8988T (cell line): Measurements from ENCODE around the gene ANKRD40.
"Not testable (repeated sequence)": the region's sequence is repeated elsewhere in the genome, so short reads cannot be mapped to it uniquely, and the experiment has no call there.

ENCODE experiments used
- DNase-seq: peaks from one replicate; pipeline ENCODE4 v3.0.0; 2011

Gene ANKRD40

GRCh38 chr17:50685334-50685665, 22.4 kb downstream of the ANKRD40 start:
- no peak for DNase-seq

DNA sequence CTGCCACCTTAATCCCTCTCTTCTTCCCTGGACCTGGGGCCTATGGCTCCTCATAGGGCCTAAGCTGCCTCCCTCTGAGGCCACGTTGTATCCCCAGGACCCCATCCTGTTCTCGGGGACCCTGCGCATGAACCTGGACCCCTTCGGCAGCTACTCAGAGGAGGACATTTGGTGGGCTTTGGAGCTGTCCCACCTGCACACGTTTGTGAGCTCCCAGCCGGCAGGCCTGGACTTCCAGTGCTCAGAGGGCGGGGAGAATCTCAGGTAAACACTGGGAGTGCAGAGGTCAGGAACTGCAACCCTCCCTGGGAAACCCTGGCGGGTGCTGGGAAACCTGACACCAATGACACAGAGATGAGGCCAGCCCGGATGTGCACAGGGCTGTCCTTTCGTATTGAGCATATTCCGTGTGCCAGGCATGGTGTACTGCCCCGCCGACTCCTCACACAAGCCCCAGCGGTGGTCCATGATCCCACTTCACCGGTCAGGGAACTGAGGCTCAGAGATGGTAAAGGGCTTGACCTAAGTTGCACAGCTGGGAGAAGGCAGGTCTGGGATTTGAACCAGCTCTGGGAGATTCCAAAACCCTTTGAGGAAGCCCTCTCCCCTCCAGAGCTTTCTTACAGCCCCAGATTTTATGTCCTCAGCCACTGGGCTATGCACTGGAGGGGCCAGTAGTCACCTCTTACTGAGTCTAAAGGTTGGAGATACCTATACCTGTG, 22.9 kb downstream of the ANKRD40 start:
- no peak for DNase-seq

DNA sequence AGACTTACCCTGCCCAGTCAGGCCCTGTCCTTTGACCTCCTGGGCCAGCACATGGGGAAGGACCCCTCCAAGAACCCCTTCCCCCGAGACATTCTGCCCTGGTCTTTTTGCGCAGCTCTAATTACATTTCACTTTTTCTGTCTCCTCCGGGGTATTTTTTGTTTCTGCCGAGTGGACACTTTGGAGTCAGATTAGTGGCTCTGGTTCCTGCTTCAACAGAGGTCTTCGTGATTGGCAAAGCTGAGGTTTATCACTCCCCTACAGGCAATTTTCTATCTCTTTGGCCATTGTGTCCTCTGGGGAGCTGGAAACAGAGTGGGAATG, 23.5 kb downstream of the ANKRD40 start:
- DNase-seq = no peak

GRCh38 chr17:50683434-50684287, 24.1 kb downstream of the ANKRD40 start:
- DNase-seq = no peak

DNA sequence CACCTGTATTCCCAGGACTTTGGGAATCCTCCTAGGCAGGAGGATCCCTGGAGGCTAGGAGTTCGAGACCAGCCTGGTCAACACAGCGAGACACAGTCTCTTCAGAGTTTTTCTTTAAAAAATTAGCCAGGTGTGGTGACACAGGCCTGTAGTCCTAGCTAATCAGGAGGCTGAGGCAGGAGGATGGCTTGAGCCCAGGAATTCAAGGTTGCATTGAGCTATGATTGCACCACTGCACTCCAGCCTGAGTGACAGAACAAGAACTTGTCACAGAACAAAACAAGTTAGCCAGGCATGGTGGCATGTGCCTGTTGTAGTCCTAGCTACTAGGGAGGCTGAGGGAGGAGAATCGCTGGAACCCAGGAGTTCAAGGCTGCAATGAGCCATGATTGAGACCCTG, 24.8 kb downstream of the ANKRD40 start:
- no peak for DNase-seq

DNA sequence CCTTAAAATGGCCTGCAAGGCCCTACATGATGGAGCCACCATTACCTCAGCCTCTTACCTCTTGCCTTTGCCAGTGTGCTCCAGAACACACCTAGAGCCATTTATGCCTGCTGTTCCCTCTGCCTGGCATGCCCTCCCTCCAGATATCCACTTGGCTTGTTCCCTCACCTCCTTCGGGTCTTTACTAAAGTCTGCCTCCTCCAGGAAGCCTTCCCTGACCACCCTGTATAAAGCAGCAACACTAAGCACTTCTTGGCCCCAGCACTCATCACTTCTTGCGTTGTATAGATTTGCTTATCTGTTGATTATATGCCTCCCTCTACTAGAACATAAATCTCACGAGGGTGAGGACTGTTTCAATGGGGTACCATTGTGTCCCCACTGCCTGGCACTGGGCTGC, 25.3 kb downstream of the ANKRD40 start:
- DNase-seq = no peak

GRCh38 chr17:50681263-50682200, 26.2 kb downstream of the ANKRD40 start:
- peak; percentile 89 for DNase-seq

GRCh38 chr17:50680543-50681262, 27.0 kb downstream of the ANKRD40 start:
- not testable (repeated sequence) for DNase-seq

- DNase-seq = no peak
Measured at GRCh38 chr17:50680126-50680525, 27.6 kb downstream of the ANKRD40 start.

- no peak for DNase-seq
Measured at GRCh38 chr17:50679008-50679544, 28.6 kb downstream of the ANKRD40 start.

GRCh38 chr17:50677851-50678375, 29.8 kb downstream of the ANKRD40 start:
- no peak for DNase-seq

GRCh38 chr17:50676065-50676975, 31.4 kb downstream of the ANKRD40 start:
- no peak for DNase-seq

DNA sequence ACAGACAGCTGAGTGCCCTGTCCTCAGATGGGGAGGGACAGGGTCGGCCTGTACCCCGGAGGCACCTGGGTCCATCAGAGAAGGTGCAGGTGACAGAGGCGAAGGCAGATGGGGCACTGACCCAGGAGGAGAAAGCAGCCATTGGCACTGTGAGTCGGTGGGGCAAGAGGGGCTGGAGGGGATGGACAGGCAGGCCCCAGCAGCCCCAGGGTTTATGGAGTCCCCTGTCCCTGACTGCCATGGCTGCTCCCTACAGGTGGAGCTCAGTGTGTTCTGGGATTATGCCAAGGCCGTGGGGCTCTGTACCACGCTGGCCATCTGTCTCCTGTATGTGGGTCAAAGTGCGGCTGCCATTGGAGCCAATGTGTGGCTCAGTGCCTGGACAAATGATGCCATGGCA, 32.1 kb downstream of the ANKRD40 start:
- DNase-seq = no peak

- DNase-seq = no peak
Measured at GRCh38 chr17:50675190-50675589, 32.5 kb downstream of the ANKRD40 start.

DNA sequence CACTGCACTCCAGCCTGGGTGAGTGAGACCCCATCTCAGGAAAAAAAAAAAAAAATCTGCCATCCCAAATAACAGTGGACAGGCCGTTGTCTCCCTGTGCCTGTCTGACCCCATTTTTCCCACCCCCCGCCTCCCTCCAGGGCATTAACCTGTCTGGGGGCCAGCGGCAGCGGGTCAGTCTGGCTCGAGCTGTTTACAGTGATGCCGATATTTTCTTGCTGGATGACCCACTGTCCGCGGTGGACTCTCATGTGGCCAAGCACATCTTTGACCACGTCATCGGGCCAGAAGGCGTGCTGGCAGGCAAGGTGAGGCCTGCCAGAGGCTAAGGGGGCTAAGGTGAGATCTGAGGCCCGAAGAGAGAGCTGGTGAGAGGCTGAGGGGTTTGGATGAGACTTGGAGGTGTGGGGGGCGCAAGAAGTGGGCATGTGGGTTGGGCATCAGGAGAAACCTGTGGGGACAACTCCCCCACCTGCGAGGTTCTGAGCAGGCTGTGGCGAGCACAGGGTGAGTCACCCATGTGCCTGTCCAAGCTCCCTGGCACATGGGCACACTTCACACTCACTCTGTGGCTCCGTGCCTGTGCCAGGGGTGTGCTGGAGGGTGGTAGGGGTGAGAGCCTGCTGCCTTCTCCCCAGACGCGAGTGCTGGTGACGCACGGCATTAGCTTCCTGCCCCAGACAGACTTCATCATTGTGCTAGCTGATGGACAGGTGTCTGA, 34.7 kb downstream of the ANKRD40 start:
- DNase-seq = no peak

DNA sequence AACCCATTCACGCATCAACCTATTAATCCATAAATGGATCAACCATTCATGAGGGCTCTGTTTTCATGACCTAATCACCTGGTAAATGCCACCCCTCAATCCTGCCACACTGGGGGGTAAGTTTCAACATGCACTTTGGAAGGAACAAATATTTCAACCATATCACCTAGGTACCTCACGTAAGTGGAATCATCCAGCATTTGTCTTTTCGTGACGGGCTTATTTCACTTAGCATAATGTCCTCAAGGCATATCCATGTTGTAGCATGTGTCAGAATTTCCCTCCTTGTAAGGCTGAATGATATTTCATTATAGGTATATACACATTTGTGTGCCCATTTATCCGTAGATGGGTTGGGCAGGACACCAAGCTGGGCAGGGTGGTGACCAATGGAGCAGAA, 35.6 kb downstream of the ANKRD40 start:
- DNase-seq = no peak

DNA sequence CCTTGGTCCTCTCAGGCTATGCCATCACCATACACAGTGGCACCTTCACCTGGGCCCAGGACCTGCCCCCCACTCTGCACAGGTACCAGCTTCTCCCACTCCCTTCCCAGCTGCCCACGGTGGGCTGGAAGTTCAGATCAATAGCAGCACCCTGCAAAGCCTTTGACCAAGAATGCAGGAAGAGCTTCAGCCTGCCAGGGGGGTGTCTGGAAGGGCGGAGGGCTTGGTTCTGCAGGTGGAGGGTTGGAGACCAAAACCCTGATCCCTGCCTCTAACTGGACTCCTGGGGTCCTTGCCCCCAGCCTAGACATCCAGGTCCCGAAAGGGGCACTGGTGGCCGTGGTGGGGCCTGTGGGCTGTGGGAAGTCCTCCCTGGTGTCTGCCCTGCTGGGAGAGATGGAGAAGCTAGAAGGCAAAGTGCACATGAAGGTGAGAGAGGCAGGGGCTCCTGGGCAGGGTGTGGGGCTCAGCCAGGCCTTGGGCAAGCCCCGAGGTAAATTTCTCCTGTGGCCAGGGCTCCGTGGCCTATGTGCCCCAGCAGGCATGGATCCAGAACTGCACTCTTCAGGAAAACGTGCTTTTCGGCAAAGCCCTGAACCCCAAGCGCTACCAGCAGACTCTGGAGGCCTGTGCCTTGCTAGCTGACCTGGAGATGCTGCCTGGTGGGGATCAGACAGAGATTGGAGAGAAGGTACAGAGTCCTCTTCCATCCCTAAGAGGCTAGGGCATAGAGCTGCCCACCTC, 38.7 kb downstream of the ANKRD40 start:
- no peak for DNase-seq

DNA sequence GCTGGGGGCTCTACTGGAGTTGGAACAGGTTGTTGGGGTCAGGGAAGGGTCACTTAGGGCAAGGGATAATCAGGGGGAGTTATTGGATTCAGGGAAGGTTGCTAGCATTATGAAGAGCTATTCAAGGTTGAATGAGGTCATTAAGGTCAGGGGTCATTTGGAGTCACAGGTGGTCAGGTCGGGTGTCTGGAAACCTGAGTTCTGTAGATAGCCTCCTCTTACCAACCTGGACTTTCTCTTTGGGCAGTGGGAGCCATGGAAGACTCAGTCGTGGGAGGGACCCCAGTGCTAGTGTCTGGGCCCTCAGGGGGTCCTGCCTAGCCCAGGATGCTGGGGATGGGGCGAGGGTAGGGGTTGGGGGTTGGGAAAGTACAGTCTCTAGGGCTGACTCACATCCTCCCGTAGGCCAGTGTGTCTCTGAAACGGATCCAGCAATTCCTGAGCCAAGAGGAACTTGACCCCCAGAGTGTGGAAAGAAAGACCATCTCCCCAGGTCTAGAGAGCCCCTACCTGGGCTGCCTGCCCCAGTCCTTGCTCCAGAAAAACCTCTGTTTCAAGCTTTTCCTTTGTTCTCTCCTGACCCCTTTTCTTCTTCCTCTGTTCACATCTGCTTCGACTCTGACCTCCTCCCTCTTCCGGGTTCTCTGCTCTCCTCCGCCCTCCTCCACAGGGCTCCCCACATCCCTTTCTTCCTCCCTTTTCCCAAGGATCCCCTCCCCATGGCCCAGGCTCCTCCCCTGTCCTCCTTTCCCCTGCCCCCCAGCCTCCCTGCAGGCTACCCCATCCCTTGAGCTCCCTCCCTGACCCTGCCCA, 39.5 kb downstream of the ANKRD40 start:
- DNase-seq = peak; percentile 66
